SU-DHL-6 (cell line): Measurements from ENCODE around the gene RHOB.

ENCODE experiments used
- CTCF ChIP-seq: fragments of 200-600 bp; sonication (generic); IDR thresholded peaks from one replicate; pipeline ENCODE4 v1.5.1; 2017; ENCODE audit warnings: antibody characterized with exemption, mild to moderate bottlenecking, low read length, moderate library complexity; ENCODE audit not compliant: insufficient read depth, poor library complexity, severe bottlenecking
- EZH2phosphoT487 ChIP-seq: fragments of 200-600 bp; sonication (generic), shearing (Covaris generic); conservative IDR thresholded peaks from 2 replicates; pipeline ENCODE4 v1.6.1; 2018; ENCODE audit warnings: mild to moderate bottlenecking, antibody characterized with exemption, low read length, moderate library complexity, mixed read lengths

DNA sequence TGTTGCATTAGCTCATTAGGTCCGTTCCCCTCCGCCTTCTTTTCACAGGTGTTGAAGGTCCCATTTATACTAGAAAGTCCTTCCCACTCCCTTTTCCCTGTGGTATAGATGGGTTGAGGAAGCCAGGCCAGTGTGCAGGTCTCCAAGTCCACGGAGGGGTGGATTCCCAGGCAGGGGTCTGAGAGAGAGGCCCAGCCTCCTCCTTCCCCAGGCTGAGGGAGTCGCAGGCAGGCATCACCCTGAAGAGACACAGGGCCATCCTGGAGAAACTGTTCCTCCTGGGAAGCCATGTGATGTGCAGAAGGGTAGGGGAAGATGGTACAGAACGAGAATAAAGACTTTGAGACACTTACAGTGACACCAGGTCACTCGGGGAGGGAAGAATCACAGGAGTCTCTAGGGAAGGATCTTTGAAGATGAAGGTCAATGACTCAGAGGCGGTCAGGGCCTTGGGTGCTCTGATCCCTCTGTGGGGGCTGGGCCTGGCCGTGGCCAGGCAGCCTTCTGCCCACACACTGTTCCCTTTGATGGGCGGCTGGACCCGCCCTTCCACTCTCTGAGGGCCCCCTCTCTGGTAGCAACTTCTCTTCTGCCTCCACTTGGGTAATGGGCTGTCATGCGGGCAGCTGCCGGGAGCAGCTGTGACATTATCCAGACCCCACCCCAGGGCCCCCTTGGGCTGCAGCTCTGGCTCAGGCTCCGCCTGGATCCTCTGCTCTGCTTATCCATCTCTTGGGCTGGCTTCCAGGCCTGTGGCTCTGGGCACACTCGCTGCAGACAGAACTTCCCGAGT, 45.1 kb downstream of the RHOB start:
- TF ChIP-seq EZH2phosphoT487 (no peak), CTCF (no peak)
